Endothelial cell of umbilical vein (primary cell): ENCODE data around the gene TEAD4. TPM values are rescaled to one million over a fixed set of nuclear protein-coding genes. Genes with fewer than 3 reads are reported as not detected.

ENCODE experiments used
- BruUV-seq: library from RNA; stranded (reverse); fragments of 400-500 nt; replicated peaks from 2 replicates; lab custom pipeline; 2021; lab: Mats Ljungman, UMichigan
- CTCF ChIA-PET: fragments of 300-600, 350-600 bp; sonication (Branson Sonifier 250); formaldehyde crosslinking; loops from one replicate; lab custom pipeline; 2021; ENCODE audit warnings: antibody characterized with exemption, inconsistent platforms; lab: Charles Lee
- POLR2A ChIA-PET: fragments of 300-600, 350-600 bp; sonication (Branson Sonifier 250); formaldehyde crosslinking; loops from one replicate; lab custom pipeline; 2021; ENCODE audit warnings: antibody characterized with exemption, inconsistent platforms; lab: Charles Lee
- DNase-seq: peaks from one replicate; pipeline ENCODE4 v3.0.0-alpha.2; 2011; ENCODE audit warnings: low read depth, low spot score
- FAIRE-seq: peaks from 2 replicates; lab custom pipeline; 2011; peaks lifted over from hg19 to GRCh38; lab: Jason Lieb, UNC
- H2AFZ ChIP-seq: 2 replicates; pipeline ENCODE4 v1.6.0; 2012; ENCODE audit warnings: low read depth, low read length, control low read depth, inconsistent platforms
- H3K27ac ChIP-seq: 2 replicates; pipeline ENCODE4 v1.5.1; 2011; ENCODE audit warnings: low read depth, mild to moderate bottlenecking, control low read depth, low read length, moderate library complexity; ENCODE audit not compliant: insufficient read depth
- H3K27me3 ChIP-seq, 2 experiments: 2 replicates each; pipeline versions ENCODE4 v1.6.0 to v1.6.1; 2011; ENCODE audit warnings: low read length in 2 of 2, mixed read lengths in 1 of 2; ENCODE audit not compliant: control insufficient read depth in 2 of 2, insufficient read depth in 2 of 2
- H3K36me3 ChIP-seq, 2 experiments: 2 replicates in 1 of 2; 3 replicates in 1 of 2; pipeline ENCODE4 v1.5.1; 2011; ENCODE audit warnings: low read length in 2 of 2, mild to moderate bottlenecking in 1 of 2, moderate library complexity in 1 of 2; ENCODE audit not compliant: control insufficient read depth in 2 of 2, insufficient read depth in 2 of 2; ENCODE audit errors: extremely low read depth in 1 of 2
- H3K4me1 ChIP-seq: 3 replicates; pipeline ENCODE4 v1.5.1; 2011; ENCODE audit warnings: mild to moderate bottlenecking, low read length; ENCODE audit not compliant: control insufficient read depth, insufficient read depth; ENCODE audit errors: extremely low read depth
- H3K4me2 ChIP-seq: 2 replicates; pipeline ENCODE4 v1.6.1; 2011; ENCODE audit warnings: low read length, control low read depth, mixed read lengths; ENCODE audit not compliant: insufficient read depth
- H3K4me3 ChIP-seq, 3 experiments: fragments of 200-600 bp in 1 of 3; sonication (generic), shearing (Covaris generic) in 1 of 3; replicated peaks in 1 of 3; 2 replicates each; pipeline ENCODE4 v1.5.1; 2011 to 2016; ENCODE audit warnings: control low read depth in 3 of 3, low read length in 3 of 3, mild to moderate bottlenecking in 2 of 3, inconsistent platforms in 1 of 3, low read depth in 1 of 3, moderate library complexity in 1 of 3; ENCODE audit not compliant: insufficient read depth in 1 of 3
- H3K79me2 ChIP-seq: 2 replicates; pipeline ENCODE4 v1.6.0; 2012; ENCODE audit warnings: low read length, inconsistent platforms; ENCODE audit not compliant: control insufficient read depth, insufficient read depth
- H3K9ac ChIP-seq: replicated peaks from 2 replicates; pipeline ENCODE3; 2011; ENCODE audit warnings: low read length, control low read depth; ENCODE audit not compliant: insufficient read depth; ENCODE audit errors: extremely low read depth
- H3K9me1 ChIP-seq: replicated peaks from 3 replicates; pipeline ENCODE4 v1.6.0; 2011; ENCODE audit warnings: mild to moderate bottlenecking, low read length; ENCODE audit not compliant: control insufficient read depth, insufficient read depth; ENCODE audit errors: extremely low read depth
- H3K9me3 ChIP-seq: replicated peaks from 2 replicates; pipeline ENCODE4 v1.5.1; 2012; ENCODE audit warnings: low read length, inconsistent platforms; ENCODE audit not compliant: control insufficient read depth, insufficient read depth
- H4K20me1 ChIP-seq: replicated peaks from 2 replicates; pipeline ENCODE3; 2011; ENCODE audit warnings: mild to moderate bottlenecking, low read length; ENCODE audit not compliant: control insufficient read depth, insufficient read depth; ENCODE audit errors: extremely low read depth
- EZH2 ChIP-seq: IDR thresholded peaks from 2 replicates; pipeline ENCODE4 v1.6.1; 2012; ENCODE audit warnings: borderline replicate concordance, low read depth, mild to moderate bottlenecking, moderate library complexity, low read length, inconsistent platforms; ENCODE audit not compliant: severe bottlenecking
- FOS ChIP-seq: IDR thresholded peaks from 2 replicates; pipeline ENCODE4 v1.6.1; 2011; ENCODE audit warnings: mild to moderate bottlenecking, low read length, moderate library complexity, borderline replicate concordance; ENCODE audit not compliant: insufficient read depth
- GATA2 ChIP-seq: IDR thresholded peaks from 2 replicates; pipeline ENCODE4 v1.7.0; 2011; ENCODE audit warnings: low read depth, mild to moderate bottlenecking, moderate library complexity, mixed read lengths, low read length; ENCODE audit not compliant: insufficient read length, insufficient read depth
- JUN ChIP-seq: IDR thresholded peaks from 2 replicates; pipeline ENCODE4 v1.6.1; 2011; ENCODE audit warnings: borderline replicate concordance, low read depth; ENCODE audit not compliant: insufficient read length, insufficient read depth
- MYC ChIP-seq: IDR thresholded peaks from one replicate; pipeline ENCODE4 v1.6.1; 2011; ENCODE audit warnings: mild to moderate bottlenecking, low read depth, low read length
- POLR2A ChIP-seq: IDR thresholded peaks from 2 replicates; pipeline ENCODE4 v1.6.1; 2012; ENCODE audit warnings: low read depth, mild to moderate bottlenecking, control low read depth, low read length
- POLR2AphosphoS5 ChIP-seq: IDR thresholded peaks from 2 replicates; pipeline ENCODE4 v1.6.1; 2012; ENCODE audit warnings: low read depth, mild to moderate bottlenecking, control low read depth, low read length, moderate library complexity; ENCODE audit not compliant: insufficient read depth
- dilution Hi-C: fragments of 300-500 bp; cut with MboI; formaldehyde crosslinking; loops from one replicate; pipeline ENCODE4 v1.15.0; 2019; ENCODE audit warnings: low sequenced_read_pairs; ENCODE audit not compliant: extremely low pct_ligation_motif_present
- intact Hi-C: fragments of 100-400 bp; cut with micrococcal nuclease; formaldehyde crosslinking; loops from one replicate; pipeline ENCODE4 v1.10.0; 2022
- polyA plus RNA-seq, 4 experiments: library from polyadenylated mRNA; depleted of rRNA in 3 of 4; stranded (reverse) in 3 of 4; unstranded in 1 of 4; fragments of >200 nt; gene quantifications; 2 replicates each; pipeline versions ENCODE4 v1.2.1 to v1.2.3, GENCODE V29; 2011 to 2012; ENCODE audit warnings: missing spikeins in 1 of 4
- total RNA-seq: library from RNA; stranded (reverse); gene quantifications from 2 replicates; pipeline ENCODE4 v1.2.3, GENCODE V29; 2021
- TF ChIP-seq, protein P1 (sequence below), 2 donors: IDR thresholded peaks; 1 replicate in 1 of 2; 2 replicates in 1 of 2; pipeline ENCODE4 v1.5.1; 2011; ENCODE audit warnings: low read length in 2 of 2, mild to moderate bottlenecking in 2 of 2, moderate library complexity in 2 of 2, control low read depth in 1 of 2, inconsistent platforms in 1 of 2, low read depth in 1 of 2; ENCODE audit not compliant: insufficient read depth in 1 of 2; ENCODE audit errors: extremely low read depth in 1 of 2
- TF ChIP-seq, protein P2 (sequence below): IDR thresholded peaks from 2 replicates; pipeline ENCODE4 v1.6.1; 2011; ENCODE audit not compliant: insufficient read depth, insufficient read length

Gene TEAD4
- total and polyA plus RNA-seq, 2 donors (not counting 3 experiments of a cell fraction or from before 2014, with no cell fraction given), result 34.4 to 46.0 TPM

- TF ChIP-seq, protein P1, sequence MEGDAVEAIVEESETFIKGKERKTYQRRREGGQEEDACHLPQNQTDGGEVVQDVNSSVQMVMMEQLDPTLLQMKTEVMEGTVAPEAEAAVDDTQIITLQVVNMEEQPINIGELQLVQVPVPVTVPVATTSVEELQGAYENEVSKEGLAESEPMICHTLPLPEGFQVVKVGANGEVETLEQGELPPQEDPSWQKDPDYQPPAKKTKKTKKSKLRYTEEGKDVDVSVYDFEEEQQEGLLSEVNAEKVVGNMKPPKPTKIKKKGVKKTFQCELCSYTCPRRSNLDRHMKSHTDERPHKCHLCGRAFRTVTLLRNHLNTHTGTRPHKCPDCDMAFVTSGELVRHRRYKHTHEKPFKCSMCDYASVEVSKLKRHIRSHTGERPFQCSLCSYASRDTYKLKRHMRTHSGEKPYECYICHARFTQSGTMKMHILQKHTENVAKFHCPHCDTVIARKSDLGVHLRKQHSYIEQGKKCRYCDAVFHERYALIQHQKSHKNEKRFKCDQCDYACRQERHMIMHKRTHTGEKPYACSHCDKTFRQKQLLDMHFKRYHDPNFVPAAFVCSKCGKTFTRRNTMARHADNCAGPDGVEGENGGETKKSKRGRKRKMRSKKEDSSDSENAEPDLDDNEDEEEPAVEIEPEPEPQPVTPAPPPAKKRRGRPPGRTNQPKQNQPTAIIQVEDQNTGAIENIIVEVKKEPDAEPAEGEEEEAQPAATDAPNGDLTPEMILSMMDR (IDR thresholded peaks at IDR 0.05; ENCODE audit: extremely low read depth in 1 of 2, insufficient read depth in 1 of 2, low read depth in 1 of 2, low read length in 2 of 2), result no peak
- TF ChIP-seq JUN (no peak), MYC (no peak), GATA2 (no peak), POLR2A (no peak), EZH2 (no peak), FOS (no peak), POLR2AphosphoS5 (no peak)
- TF ChIP-seq, protein P2, sequence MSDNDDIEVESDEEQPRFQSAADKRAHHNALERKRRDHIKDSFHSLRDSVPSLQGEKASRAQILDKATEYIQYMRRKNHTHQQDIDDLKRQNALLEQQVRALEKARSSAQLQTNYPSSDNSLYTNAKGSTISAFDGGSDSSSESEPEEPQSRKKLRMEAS, result no peak
- no peak for FAIRE-seq
- BruUV-seq, result no TSS peak
- H3K36me3 ChIP-seq, result no peaks in the 10 kb centered on the region
- dilution Hi-C loops (no loop called here), intact Hi-C loops (no loop called here)
- H3K4me3 ChIP-seq, result no peak overlapping the region
- H3K79me2 ChIP-seq, result no peaks in the 10 kb centered on the region
- no peak for DNase-seq
- H2AFZ ChIP-seq, result no peak overlapping the region
- H3K4me2 ChIP-seq, result no peak overlapping the region
- H3K27me3 ChIP-seq, result no peaks in the 10 kb centered on the region
- no peak overlapping the region for H3K9ac ChIP-seq
- CTCF ChIA-PET, result no interaction called here
- no peaks in the 10 kb centered on the region for H3K9me3 ChIP-seq
- H3K9me1 ChIP-seq, result no peaks in the 10 kb centered on the region
- no peak overlapping the region for H3K27ac ChIP-seq
- H4K20me1 ChIP-seq, result no peaks in the 10 kb centered on the region
- POLR2A ChIA-PET, result no interaction called here
- H3K4me1 ChIP-seq, result no peaks in the 10 kb centered on the region
These were observed 85.0 kb downstream of the TEAD4 start for GRCh38 chr12:3044141-3044630.
